ENCODE results near the gene KCNN2.

Gene KCNN2

GRCh38 chr5:114500756-114501155 lies 138.9 kb downstream of the KCNN2 start:
- H3K4me3 ChIP-seq (ENCODE audit: low read depth, low read length): no peak overlapping the region
- DNase-seq (ENCODE audit: low read depth, low spot score): no peak
- TF ChIP-seq, protein P1, sequence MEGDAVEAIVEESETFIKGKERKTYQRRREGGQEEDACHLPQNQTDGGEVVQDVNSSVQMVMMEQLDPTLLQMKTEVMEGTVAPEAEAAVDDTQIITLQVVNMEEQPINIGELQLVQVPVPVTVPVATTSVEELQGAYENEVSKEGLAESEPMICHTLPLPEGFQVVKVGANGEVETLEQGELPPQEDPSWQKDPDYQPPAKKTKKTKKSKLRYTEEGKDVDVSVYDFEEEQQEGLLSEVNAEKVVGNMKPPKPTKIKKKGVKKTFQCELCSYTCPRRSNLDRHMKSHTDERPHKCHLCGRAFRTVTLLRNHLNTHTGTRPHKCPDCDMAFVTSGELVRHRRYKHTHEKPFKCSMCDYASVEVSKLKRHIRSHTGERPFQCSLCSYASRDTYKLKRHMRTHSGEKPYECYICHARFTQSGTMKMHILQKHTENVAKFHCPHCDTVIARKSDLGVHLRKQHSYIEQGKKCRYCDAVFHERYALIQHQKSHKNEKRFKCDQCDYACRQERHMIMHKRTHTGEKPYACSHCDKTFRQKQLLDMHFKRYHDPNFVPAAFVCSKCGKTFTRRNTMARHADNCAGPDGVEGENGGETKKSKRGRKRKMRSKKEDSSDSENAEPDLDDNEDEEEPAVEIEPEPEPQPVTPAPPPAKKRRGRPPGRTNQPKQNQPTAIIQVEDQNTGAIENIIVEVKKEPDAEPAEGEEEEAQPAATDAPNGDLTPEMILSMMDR (IDR thresholded peaks at IDR 0.05; ENCODE audit: low read depth, low read length): no peak
- in situ Hi-C loops (cut with HindIII; ENCODE audit: low sequenced_read_pairs): no loop called here

- H3K4me3 ChIP-seq (ENCODE audit: low read depth, low read length): no peak overlapping the region
- no peak for DNase-seq (ENCODE audit: low read depth, low spot score)
- TF ChIP-seq, protein P1 (IDR thresholded peaks at IDR 0.05; ENCODE audit: low read depth, low read length): no peak
- in situ Hi-C loops (cut with HindIII; ENCODE audit: low sequenced_read_pairs): no loop called here
These were observed 142.7 kb downstream of the KCNN2 start for GRCh38 chr5:114504560-114504959.

DNA sequence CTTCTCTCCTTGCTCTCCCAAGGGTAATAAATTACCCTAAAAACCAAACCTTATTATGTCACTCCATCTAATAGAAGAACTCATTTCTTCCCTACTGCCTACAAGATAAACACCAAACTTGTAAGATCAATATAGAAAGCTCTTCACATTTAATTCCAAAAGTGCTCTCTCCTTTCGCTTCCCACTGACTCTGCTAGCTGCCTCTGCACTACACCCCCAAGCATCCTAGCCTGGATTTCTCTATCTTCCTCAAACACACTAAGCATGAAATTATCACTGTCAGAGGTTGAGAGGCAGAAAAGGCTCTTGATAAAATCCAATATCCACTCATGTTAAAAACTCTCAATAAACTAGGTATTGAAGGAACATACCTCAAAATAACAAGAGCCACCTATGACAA lies 162.4 kb downstream of the KCNN2 start:
- H3K4me3 ChIP-seq (ENCODE audit: low read depth, low read length): no peak overlapping the region
- in situ Hi-C loops (cut with HindIII; ENCODE audit: low sequenced_read_pairs): no loop called here
- no peak for DNase-seq (ENCODE audit: low read depth, low spot score)
- TF ChIP-seq, protein P1 (IDR thresholded peaks at IDR 0.05; ENCODE audit: low read depth, low read length): no peak

GRCh38 chr5:114544561-114544960 lies 182.7 kb downstream of the KCNN2 start:
- in situ Hi-C loops (cut with HindIII; ENCODE audit: low sequenced_read_pairs): no loop called here
- DNase-seq (ENCODE audit: low read depth, low spot score): no peak
- H3K4me3 ChIP-seq (ENCODE audit: low read depth, low read length): no peak overlapping the region
- TF ChIP-seq, protein P1 (IDR thresholded peaks at IDR 0.05; ENCODE audit: low read depth, low read length): no peak
